T47D (cell line): ENCODE results near the gene HIKESHI.

ENCODE experiments used
- DNase-seq, 2 experiments: peaks; one replicate each; pipeline versions ENCODE4 v3.0.0 to v3.0.0-alpha.2; 2011 to 2012; ENCODE audit warnings: low read depth in 1 of 2, low spot score in 1 of 2
- JUND ChIP-seq: IDR thresholded peaks from 2 replicates; pipeline ENCODE4 v1.6.1; 2012; ENCODE audit warnings: low read depth
- in situ Hi-C: cut with HindIII; loops from 2 replicates; pipeline ENCODE4 v1.10.0; 2016; ENCODE audit warnings: low sequenced_read_pairs, low pct_unique_long_range_greater_than_20kb

HIKESHI gene, protein sequence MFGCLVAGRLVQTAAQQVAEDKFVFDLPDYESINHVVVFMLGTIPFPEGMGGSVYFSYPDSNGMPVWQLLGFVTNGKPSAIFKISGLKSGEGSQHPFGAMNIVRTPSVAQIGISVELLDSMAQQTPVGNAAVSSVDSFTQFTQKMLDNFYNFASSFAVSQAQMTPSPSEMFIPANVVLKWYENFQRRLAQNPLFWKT

DNA sequence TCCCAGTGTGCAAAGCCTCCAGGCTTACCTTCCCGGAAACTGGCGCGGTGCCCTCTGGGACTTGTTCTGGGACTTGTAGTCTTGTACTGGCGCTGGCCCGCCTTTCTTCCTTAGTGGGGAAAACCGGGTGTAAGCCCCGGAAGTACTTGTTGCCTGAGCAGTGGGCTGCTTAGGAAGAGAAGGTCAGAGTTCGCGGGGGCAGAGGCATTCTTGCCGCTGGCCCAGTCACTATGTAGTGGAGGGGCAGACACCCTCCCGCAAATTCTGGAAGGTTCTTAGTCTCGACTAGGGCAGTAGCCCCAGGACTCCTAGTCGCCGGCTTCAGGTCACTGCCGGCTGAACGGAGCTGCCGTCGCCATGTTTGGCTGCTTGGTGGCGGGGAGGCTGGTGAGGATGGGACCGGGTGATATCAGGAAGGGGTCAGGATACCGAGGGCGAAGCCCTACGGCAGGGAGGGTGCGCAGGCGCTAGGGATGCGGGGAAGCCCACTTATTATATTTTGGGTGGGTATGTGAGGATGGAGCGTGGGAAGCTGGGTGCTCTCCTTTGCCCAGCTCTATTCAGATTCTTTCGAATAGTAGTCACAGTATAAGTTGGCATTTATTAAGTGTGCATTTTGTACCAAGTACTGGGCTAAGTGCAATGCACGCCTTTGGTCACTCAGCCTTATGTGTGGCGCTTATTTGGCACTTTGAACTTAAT, at the start of gene HIKESHI:
TSS of gene HIKESHI (plus strand) at position 149 of the 702 bp plus-strand sequence. CDS start at position 358, 209 bp downstream.
- TF ChIP-seq JUND, result no peak
- DNase-seq, result peak; percentile 88 to 99
- in situ Hi-C loops, result no loop called here

- TF ChIP-seq JUND, result no peak
- in situ Hi-C loops, result no loop called here
- no peak for DNase-seq
Observed at GRCh38 chr11:86255896-86256295, 46.1 kb upstream of the HIKESHI start.

DNA sequence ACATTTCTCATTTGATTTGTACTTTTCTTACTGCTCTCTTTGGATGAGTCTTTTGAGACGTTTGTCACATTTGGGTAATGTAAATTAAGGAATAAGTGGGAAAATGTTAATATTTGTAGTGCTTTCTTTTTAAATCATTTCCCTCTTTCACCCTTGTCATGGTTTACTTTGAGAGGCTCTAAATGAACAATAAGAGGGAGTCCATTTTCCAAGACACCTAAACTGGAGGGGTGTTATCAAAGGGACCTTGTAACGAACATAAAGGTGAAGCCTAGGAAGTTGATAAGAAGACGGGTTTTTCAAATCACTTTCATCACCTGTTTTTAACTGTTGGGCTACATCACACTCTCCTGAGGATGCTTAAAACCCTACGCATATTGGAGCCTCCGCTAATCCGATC, 45.4 kb upstream of the HIKESHI start:
- TF ChIP-seq JUND, result no peak
- in situ Hi-C loops, result no loop called here
- no peak for DNase-seq

- no peak for TF ChIP-seq JUND
- in situ Hi-C loops, result no loop called here
- DNase-seq, result no peak
Observed at GRCh38 chr11:86257446-86257845, 44.6 kb upstream of the HIKESHI start.

GRCh38 chr11:86259730-86260129, 42.3 kb upstream of the HIKESHI start:
- in situ Hi-C loops, result no loop called here
- DNase-seq, result no peak
- TF ChIP-seq JUND, result no peak

GRCh38 chr11:86261328-86261727, 40.7 kb upstream of the HIKESHI start:
- no peak for DNase-seq
- TF ChIP-seq JUND, result no peak
- in situ Hi-C loops, result no loop called here

DNA sequence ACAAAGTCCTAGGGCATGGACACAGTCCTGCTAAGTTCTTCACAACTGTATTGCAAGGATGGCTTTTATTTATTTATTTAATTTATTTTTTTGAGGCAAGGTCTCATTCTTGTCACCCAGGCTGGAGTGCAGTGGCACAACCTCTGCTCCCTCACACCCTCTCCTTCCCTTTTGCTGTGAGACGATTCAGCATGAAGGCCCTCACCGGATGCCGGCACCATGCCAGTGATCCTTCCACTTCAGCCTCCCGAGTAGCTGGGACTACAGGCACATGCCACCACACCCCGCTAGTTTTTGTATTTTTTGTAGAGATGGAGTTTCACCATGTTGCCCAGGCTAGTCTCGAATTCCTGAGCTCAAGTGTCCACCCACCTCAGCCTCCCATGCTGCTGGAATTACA, 39.7 kb upstream of the HIKESHI start:
- DNase-seq, result no peak
- in situ Hi-C loops, result no loop called here
- no peak for TF ChIP-seq JUND

GRCh38 chr11:86264649-86265048, 37.4 kb upstream of the HIKESHI start:
- in situ Hi-C loops, result no loop called here
- DNase-seq, result no peak
- TF ChIP-seq JUND, result no peak

DNA sequence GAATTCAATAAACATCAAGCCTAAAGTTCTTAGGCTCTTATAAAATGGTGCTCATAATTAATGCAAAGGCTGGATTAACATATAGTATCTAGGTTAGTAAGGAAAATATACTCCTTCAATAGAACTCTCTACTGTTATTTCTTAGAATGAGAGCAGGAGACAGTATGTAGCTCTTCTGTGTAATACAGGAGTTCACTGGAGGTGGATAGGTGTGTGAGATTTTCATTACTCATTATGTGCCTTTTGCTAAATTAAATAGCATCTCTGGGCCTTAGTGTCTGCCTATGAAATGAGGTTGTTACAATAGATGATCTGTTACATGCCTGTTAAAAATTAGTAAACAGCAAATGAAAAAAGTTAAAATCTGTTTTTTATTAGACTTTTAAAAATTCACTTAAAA, 36.8 kb upstream of the HIKESHI start:
- DNase-seq, result no peak
- in situ Hi-C loops, result no loop called here
- no peak for TF ChIP-seq JUND

- DNase-seq, result no peak
- no peak for TF ChIP-seq JUND
- in situ Hi-C loops, result no loop called here
Observed at GRCh38 chr11:86269645-86270044, 32.4 kb upstream of the HIKESHI start.

GRCh38 chr11:86274503-86274902, 27.5 kb upstream of the HIKESHI start:
- DNase-seq, result no peak
- TF ChIP-seq JUND, result no peak
- in situ Hi-C loops, result no loop called here

GRCh38 chr11:86274999-86275398, 27.0 kb upstream of the HIKESHI start:
- TF ChIP-seq JUND, result no peak
- no peak for DNase-seq
- in situ Hi-C loops, result no loop called here

- no peak for TF ChIP-seq JUND
- DNase-seq, result no peak
- in situ Hi-C loops, result no loop called here
Observed at GRCh38 chr11:86275493-86276370, 26.3 kb upstream of the HIKESHI start.
